ENCODE data around the gene GLIPR1.
"Not testable (repeated sequence)": the region's sequence is repeated elsewhere in the genome, so short reads cannot be mapped to it uniquely, and the experiment has no call there.

GLIPR1 gene

GRCh38 chr12:75457191-75457590, 23.4 kb upstream of the GLIPR1 start (continued):
- TF ChIP-seq CSRNP3 (CRISPR knock-in tag; IDR thresholded peaks at IDR 0.05): no peak
- no peak for TF ChIP-seq ZNF70 (CRISPR knock-in tag; IDR thresholded peaks at IDR 0.05)
- TF ChIP-seq ARNTL (CRISPR knock-in tag; IDR thresholded peaks at IDR 0.05; ENCODE audit: borderline replicate concordance, low read depth): no peak
- TF ChIP-seq TSHZ2 (CRISPR knock-in tag; IDR thresholded peaks at IDR 0.05): no peak
- no peak for TF ChIP-seq ZFP3 (CRISPR knock-in tag; IDR thresholded peaks at IDR 0.05)
- no peak for TF ChIP-seq ZFP30 (CRISPR knock-in tag; IDR thresholded peaks at IDR 0.05)
- no peak for TF ChIP-seq CREB5 (CRISPR knock-in tag; IDR thresholded peaks at IDR 0.05; ENCODE audit: low read depth)
- no peak for TF ChIP-seq RARB (CRISPR knock-in tag; IDR thresholded peaks at IDR 0.05)
- no peak for TF ChIP-seq CSDC2 (CRISPR knock-in tag; IDR thresholded peaks at IDR 0.05)
- TF ChIP-seq ZNF565 (CRISPR knock-in tag; conservative IDR thresholded peaks at IDR 0.05; ENCODE audit: low read depth): no peak

DNA sequence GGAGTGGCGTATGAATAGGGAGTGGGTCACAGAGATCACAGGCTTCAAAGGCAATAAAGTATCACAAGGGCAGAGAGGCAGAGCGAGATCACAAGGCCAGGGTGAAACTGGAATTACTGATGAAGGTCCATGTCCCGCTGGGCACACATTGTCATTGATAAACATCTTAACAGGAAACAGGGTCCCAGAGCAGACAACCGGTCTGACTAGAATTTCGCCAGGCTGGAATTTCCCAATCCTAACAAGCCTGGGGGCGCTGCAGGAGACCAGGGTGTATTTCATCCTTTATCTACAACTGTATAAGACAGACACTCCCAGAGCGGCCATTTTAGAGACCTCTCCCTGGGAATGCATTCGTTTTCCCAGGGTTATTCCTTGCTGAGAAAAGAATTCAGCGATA, 22.7 kb upstream of the GLIPR1 start:
- ATAC-seq: not testable (repeated sequence)

DNA sequence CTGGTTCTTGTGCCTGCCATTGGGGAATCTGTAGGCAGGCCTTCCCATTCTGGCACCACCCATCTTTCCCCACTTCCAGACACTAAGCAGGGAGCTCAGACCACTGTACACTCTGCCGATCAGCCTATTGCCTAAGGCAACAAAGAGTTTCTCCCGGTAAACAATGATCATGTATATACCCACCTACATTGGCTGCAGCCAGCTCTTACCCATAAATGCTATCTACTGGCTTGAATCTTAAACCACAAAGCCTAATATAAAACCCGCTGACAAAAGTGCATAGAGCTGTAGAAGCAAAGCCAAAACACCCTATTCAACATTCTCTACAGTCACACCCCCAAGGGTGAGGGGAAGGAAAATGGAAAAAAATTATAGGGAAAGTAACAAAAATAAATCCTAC, 20.8 kb upstream of the GLIPR1 start:
- TF ChIP-seq PPARA (CRISPR knock-in tag; IDR thresholded peaks at IDR 0.05; ENCODE audit: borderline replicate concordance) (no peak), ZFP30 (CRISPR knock-in tag; IDR thresholded peaks at IDR 0.05) (no peak), ZNF70 (CRISPR knock-in tag; IDR thresholded peaks at IDR 0.05) (no peak), TSHZ2 (CRISPR knock-in tag; IDR thresholded peaks at IDR 0.05) (no peak), RARB (CRISPR knock-in tag; IDR thresholded peaks at IDR 0.05) (no peak), ZNF8 (CRISPR knock-in tag; IDR thresholded peaks at IDR 0.05) (no peak), ZNF565 (CRISPR knock-in tag; conservative IDR thresholded peaks at IDR 0.05; ENCODE audit: low read depth) (no peak), ESRRG (CRISPR knock-in tag; IDR thresholded peaks at IDR 0.05) (no peak)
- TF ChIP-seq, protein P1, sequence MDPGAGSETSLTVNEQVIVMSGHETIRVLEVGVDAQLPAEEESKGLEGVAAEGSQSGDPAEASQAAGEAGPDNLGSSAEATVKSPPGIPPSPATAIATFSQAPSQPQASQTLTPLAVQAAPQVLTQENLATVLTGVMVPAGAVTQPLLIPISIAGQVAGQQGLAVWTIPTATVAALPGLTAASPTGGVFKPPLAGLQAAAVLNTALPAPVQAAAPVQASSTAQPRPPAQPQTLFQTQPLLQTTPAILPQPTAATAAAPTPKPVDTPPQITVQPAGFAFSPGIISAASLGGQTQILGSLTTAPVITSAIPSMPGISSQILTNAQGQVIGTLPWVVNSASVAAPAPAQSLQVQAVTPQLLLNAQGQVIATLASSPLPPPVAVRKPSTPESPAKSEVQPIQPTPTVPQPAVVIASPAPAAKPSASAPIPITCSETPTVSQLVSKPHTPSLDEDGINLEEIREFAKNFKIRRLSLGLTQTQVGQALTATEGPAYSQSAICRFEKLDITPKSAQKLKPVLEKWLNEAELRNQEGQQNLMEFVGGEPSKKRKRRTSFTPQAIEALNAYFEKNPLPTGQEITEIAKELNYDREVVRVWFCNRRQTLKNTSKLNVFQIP (CRISPR knock-in tag; IDR thresholded peaks at IDR 0.05; ENCODE audit: borderline replicate concordance, low read depth): no peak
- ATAC-seq: no peak

DNA sequence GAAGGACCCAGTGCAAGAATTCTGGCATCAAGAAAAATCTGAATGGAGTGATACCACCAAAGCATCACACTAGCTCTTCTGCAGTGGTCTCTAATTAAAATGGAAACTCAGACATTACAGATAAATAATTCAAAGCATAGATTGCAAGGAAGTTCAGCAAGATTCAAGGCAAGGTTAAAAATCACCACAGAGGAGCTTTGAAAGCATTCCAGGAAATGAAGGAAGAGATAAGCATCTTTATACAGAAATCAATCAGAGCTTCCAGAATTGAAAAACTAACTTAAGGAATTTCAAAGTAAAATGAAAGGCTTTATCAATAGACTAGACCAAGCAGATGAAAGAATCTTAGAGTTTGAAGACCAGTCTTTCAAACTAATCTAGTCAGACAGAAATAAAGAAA, 20.4 kb upstream of the GLIPR1 start:
- ATAC-seq: no peak
- no peak for TF ChIP-seq CSRNP3 (CRISPR knock-in tag; IDR thresholded peaks at IDR 0.05)
- no peak for TF ChIP-seq ZNF8 (CRISPR knock-in tag; IDR thresholded peaks at IDR 0.05)
- TF ChIP-seq GLIS3 (CRISPR knock-in tag; IDR thresholded peaks at IDR 0.05): no peak
- no peak for TF ChIP-seq RARB (CRISPR knock-in tag; IDR thresholded peaks at IDR 0.05)
- no peak for TF ChIP-seq ZNF70 (CRISPR knock-in tag; IDR thresholded peaks at IDR 0.05)
- no peak for TF ChIP-seq TOX (CRISPR knock-in tag; IDR thresholded peaks at IDR 0.05; ENCODE audit: borderline replicate concordance)
- TF ChIP-seq CSDC2 (CRISPR knock-in tag; IDR thresholded peaks at IDR 0.05): no peak
- TF ChIP-seq ESRRG (CRISPR knock-in tag; IDR thresholded peaks at IDR 0.05): no peak
- no peak for TF ChIP-seq ARNTL (CRISPR knock-in tag; IDR thresholded peaks at IDR 0.05; ENCODE audit: borderline replicate concordance, low read depth)
- TF ChIP-seq BACH2 (CRISPR knock-in tag; IDR thresholded peaks at IDR 0.05; ENCODE audit: borderline replicate concordance): no peak
- TF ChIP-seq, protein P2, sequence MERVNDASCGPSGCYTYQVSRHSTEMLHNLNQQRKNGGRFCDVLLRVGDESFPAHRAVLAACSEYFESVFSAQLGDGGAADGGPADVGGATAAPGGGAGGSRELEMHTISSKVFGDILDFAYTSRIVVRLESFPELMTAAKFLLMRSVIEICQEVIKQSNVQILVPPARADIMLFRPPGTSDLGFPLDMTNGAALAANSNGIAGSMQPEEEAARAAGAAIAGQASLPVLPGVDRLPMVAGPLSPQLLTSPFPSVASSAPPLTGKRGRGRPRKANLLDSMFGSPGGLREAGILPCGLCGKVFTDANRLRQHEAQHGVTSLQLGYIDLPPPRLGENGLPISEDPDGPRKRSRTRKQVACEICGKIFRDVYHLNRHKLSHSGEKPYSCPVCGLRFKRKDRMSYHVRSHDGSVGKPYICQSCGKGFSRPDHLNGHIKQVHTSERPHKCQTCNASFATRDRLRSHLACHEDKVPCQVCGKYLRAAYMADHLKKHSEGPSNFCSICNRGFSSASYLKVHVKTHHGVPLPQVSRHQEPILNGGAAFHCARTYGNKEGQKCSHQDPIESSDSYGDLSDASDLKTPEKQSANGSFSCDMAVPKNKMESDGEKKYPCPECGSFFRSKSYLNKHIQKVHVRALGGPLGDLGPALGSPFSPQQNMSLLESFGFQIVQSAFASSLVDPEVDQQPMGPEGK (CRISPR knock-in tag; IDR thresholded peaks at IDR 0.05; ENCODE audit: borderline replicate concordance): no peak
- TF ChIP-seq ZFP30 (CRISPR knock-in tag; IDR thresholded peaks at IDR 0.05): no peak
- no peak for TF ChIP-seq ZNF565 (CRISPR knock-in tag; conservative IDR thresholded peaks at IDR 0.05; ENCODE audit: low read depth)
- TF ChIP-seq ZC3H10 (CRISPR knock-in tag; IDR thresholded peaks at IDR 0.05): no peak
- no peak for TF ChIP-seq TCF4 (CRISPR knock-in tag; IDR thresholded peaks at IDR 0.05; ENCODE audit: borderline replicate concordance)
